H1 (cell line): ENCODE measurements around the gene PHLDA3. TPM values are rescaled to one million over a fixed set of nuclear protein-coding genes. Genes with fewer than 3 reads are reported as not detected.

ENCODE experiments used
- CTCF ChIA-PET: fragments of 300-600 bp; sonication (Branson Sonifier 250); formaldehyde crosslinking; loops from one replicate; lab custom pipeline; 2021; ENCODE audit not compliant: partially characterized antibody; lab: Charles Lee
- POLR2A ChIA-PET: fragments of 300-600 bp; sonication (Branson Sonifier 250); formaldehyde crosslinking; loops from one replicate; lab custom pipeline; 2021; ENCODE audit warnings: inconsistent platforms; ENCODE audit not compliant: partially characterized antibody; lab: Charles Lee
- DNase-seq, 2 experiments: peaks; one replicate each; pipeline versions ENCODE4 v3.0.0 to v3.0.0-alpha.2; 2010 to 2022; ENCODE audit warnings: low spot score in 2 of 2, low read depth in 1 of 2, mixed read lengths in 1 of 2
- FAIRE-seq: peaks from 2 replicates; lab custom pipeline; 2011; peaks lifted over from hg19 to GRCh38; lab: Jason Lieb, UNC
- H2AFZ ChIP-seq: 2 replicates; pipeline ENCODE4 v1.8.1; 2012; ENCODE audit warnings: low read length, inconsistent platforms
- H2AK5ac ChIP-seq: 2 replicates; pipeline ENCODE4 v1.6.1; 2013; ENCODE audit warnings: low read depth, low read length
- H2BK120ac ChIP-seq: replicated peaks from 2 replicates; pipeline ENCODE3; 2013; ENCODE audit warnings: low read depth, low read length, inconsistent platforms
- H2BK12ac ChIP-seq: 2 replicates; pipeline ENCODE4 v1.6.1; 2013; ENCODE audit warnings: low read depth, low read length
- H2BK15ac ChIP-seq: 2 replicates; pipeline ENCODE4 v1.6.1; 2013; ENCODE audit warnings: low read length
- H2BK20ac ChIP-seq: 2 replicates; pipeline ENCODE4 v1.6.1; 2013; ENCODE audit warnings: low read length
- H2BK5ac ChIP-seq: 2 replicates; pipeline ENCODE4 v1.6.1; 2013; ENCODE audit warnings: low read depth, low read length
- H3K14ac ChIP-seq: 2 replicates; pipeline ENCODE4 v1.6.1; 2013; ENCODE audit warnings: inconsistent platforms; ENCODE audit not compliant: insufficient read length
- H3K18ac ChIP-seq: 2 replicates; pipeline ENCODE4 v1.6.1; 2013; ENCODE audit warnings: low read length; ENCODE audit errors: extremely low read depth
- H3K23ac ChIP-seq: 2 replicates; pipeline ENCODE4 v1.6.1; 2013; ENCODE audit warnings: inconsistent platforms; ENCODE audit not compliant: insufficient read length
- H3K23me2 ChIP-seq: 2 replicates; pipeline ENCODE4 v1.6.1; 2013; ENCODE audit warnings: low read depth, low read length
- H3K27ac ChIP-seq: 2 replicates; pipeline ENCODE4 v1.6.1; 2011; ENCODE audit warnings: low read depth, low read length, inconsistent platforms
- H3K27me3 ChIP-seq, 4 experiments: replicated peaks in 1 of 4; 1 replicate in 1 of 4; 2 replicates in 3 of 4; pipeline versions ENCODE4 v1.6.1 to v1.8.1; 2011 to 2013; ENCODE audit warnings: low read length in 3 of 4, mild to moderate bottlenecking in 3 of 4, inconsistent platforms in 2 of 4, mixed read lengths in 2 of 4, moderate library complexity in 1 of 4; ENCODE audit not compliant: control insufficient read depth in 3 of 4, insufficient read depth in 3 of 4; ENCODE audit errors: extremely low read depth in 1 of 4
- H3K36me3 ChIP-seq, 4 experiments: 2 replicates each; pipeline versions ENCODE4 v1.6.1 to v1.8.1; 2011 to 2013; ENCODE audit warnings: mild to moderate bottlenecking in 4 of 4, low read length in 3 of 4, moderate library complexity in 2 of 4, control low read depth in 1 of 4, inconsistent platforms in 1 of 4; ENCODE audit not compliant: insufficient read depth in 4 of 4, control insufficient read depth in 2 of 4
- H3K4ac ChIP-seq: replicated peaks from 2 replicates; pipeline ENCODE3; 2013; ENCODE audit warnings: low read length, low read depth, mixed read lengths, inconsistent platforms; ENCODE audit not compliant: insufficient read length
- H3K4me1 ChIP-seq, 4 experiments: replicated peaks in 1 of 4; 1 replicate in 1 of 4; 2 replicates in 3 of 4; pipeline versions ENCODE4 v1.6.1 to v1.8.1; 2011 to 2013; ENCODE audit warnings: low read length in 3 of 4, inconsistent platforms in 2 of 4, mixed read lengths in 1 of 4; ENCODE audit not compliant: insufficient read depth in 4 of 4, control insufficient read depth in 3 of 4
- H3K4me2 ChIP-seq, 2 experiments: 2 replicates each; pipeline versions ENCODE4 v1.6.1 to v1.8.1; 2011 to 2013; ENCODE audit warnings: low read depth in 2 of 2, low read length in 2 of 2, control low read depth in 1 of 2, inconsistent platforms in 1 of 2, mild to moderate bottlenecking in 1 of 2; ENCODE audit not compliant: insufficient read depth in 1 of 2
- H3K4me3 ChIP-seq, 4 experiments: fragments of 200-600, 300-600 bp in 1 of 4; sonication (generic), shearing (Covaris generic), sonication (Bioruptor Twin) in 1 of 4; 2 replicates each; pipeline versions ENCODE4 v1.5.1 to v1.8.1; 2011 to 2016; ENCODE audit warnings: low read length in 4 of 4, low read depth in 3 of 4, control low read depth in 2 of 4, inconsistent platforms in 2 of 4, mild to moderate bottlenecking in 2 of 4, mixed read lengths in 1 of 4, moderate library complexity in 1 of 4; ENCODE audit not compliant: insufficient read depth in 2 of 4; ENCODE audit errors: extremely low read depth in 1 of 4
- H3K56ac ChIP-seq: replicated peaks from 2 replicates; pipeline ENCODE3; 2013; ENCODE audit warnings: low read depth, mild to moderate bottlenecking, mixed read lengths, low read length, inconsistent platforms; ENCODE audit not compliant: insufficient read length
- H3K79me1 ChIP-seq: 2 replicates; pipeline ENCODE4 v1.6.1; 2013; ENCODE audit warnings: low read depth, low read length, control low read depth
- H3K79me2 ChIP-seq, 2 experiments: 2 replicates each; pipeline versions ENCODE4 v1.6.1 to v1.8.1; 2012 to 2013; ENCODE audit warnings: low read length in 2 of 2, mild to moderate bottlenecking in 2 of 2, inconsistent platforms in 1 of 2; ENCODE audit not compliant: insufficient read depth in 2 of 2, control insufficient read depth in 1 of 2
- H3K9ac ChIP-seq, 4 experiments: replicated peaks in 1 of 4; 1 replicate in 1 of 4; 2 replicates in 3 of 4; pipeline versions ENCODE4 v1.6.1 to v1.8.1; 2011 to 2013; ENCODE audit warnings: low read depth in 3 of 4, low read length in 3 of 4, control low read depth in 2 of 4, mild to moderate bottlenecking in 2 of 4, moderate library complexity in 2 of 4, inconsistent platforms in 1 of 4; ENCODE audit errors: extremely low read depth in 1 of 4
- H3K9me3 ChIP-seq, 2 experiments: 2 replicates each; pipeline versions ENCODE4 v1.6.1 to v1.8.1; 2012 to 2013; ENCODE audit warnings: mild to moderate bottlenecking in 2 of 2, moderate library complexity in 2 of 2, control low read depth in 1 of 2, inconsistent platforms in 1 of 2, low read depth in 1 of 2, low read length in 1 of 2, mixed read lengths in 1 of 2; ENCODE audit not compliant: insufficient read depth in 2 of 2
- H4K20me1 ChIP-seq, 2 experiments: replicated peaks in 1 of 2; 2 replicates each; pipeline versions ENCODE3 to v1.8.1; 2011 to 2013; ENCODE audit warnings: inconsistent platforms in 2 of 2, low read length in 2 of 2, mild to moderate bottlenecking in 1 of 2; ENCODE audit not compliant: insufficient read depth in 2 of 2, control insufficient read depth in 1 of 2
- H4K5ac ChIP-seq: 2 replicates; pipeline ENCODE4 v1.6.1; 2013; ENCODE audit warnings: low read length, low read depth, mixed read lengths, inconsistent platforms; ENCODE audit not compliant: insufficient read length
- H4K8ac ChIP-seq: 2 replicates; pipeline ENCODE4 v1.8.0; 2013; ENCODE audit warnings: mild to moderate bottlenecking, moderate library complexity, low read length, inconsistent platforms; ENCODE audit not compliant: insufficient read depth; ENCODE audit errors: extremely low read depth
- H4K91ac ChIP-seq: replicated peaks from 2 replicates; pipeline ENCODE3; 2013; ENCODE audit warnings: low read length, mixed read lengths, inconsistent platforms; ENCODE audit not compliant: insufficient read length
- BRCA1 ChIP-seq: IDR thresholded peaks from 2 replicates; pipeline ENCODE4 v1.6.1; 2012; ENCODE audit warnings: low read depth, low read length, improper control_type of control experiment
- CREB1 ChIP-seq: IDR thresholded peaks from 2 replicates; pipeline ENCODE4 v1.6.1; 2012; ENCODE audit warnings: inconsistent platforms
- FOSL1 ChIP-seq: IDR thresholded peaks from 2 replicates; pipeline ENCODE4 v1.6.1; 2011; ENCODE audit warnings: mild to moderate bottlenecking, low read depth, low read length, moderate library complexity; ENCODE audit not compliant: insufficient read depth
- JUN ChIP-seq: IDR thresholded peaks from 2 replicates; pipeline ENCODE4 v1.6.1; 2011; ENCODE audit warnings: low read depth, mild to moderate bottlenecking, improper control_type of control experiment, low read length
- JUND ChIP-seq: IDR thresholded peaks from 2 replicates; pipeline ENCODE4 v1.6.1; 2011; ENCODE audit warnings: mild to moderate bottlenecking, improper control_type of control experiment, low read length
- MAFK ChIP-seq: IDR thresholded peaks from 2 replicates; pipeline ENCODE4 v1.6.1; 2012; ENCODE audit warnings: low read depth, mild to moderate bottlenecking, improper control_type of control experiment, low read length
- POLR2A ChIP-seq, 2 experiments: IDR thresholded peaks; 1 replicate in 1 of 2; 2 replicates in 1 of 2; pipeline ENCODE4 v1.6.1; 2011; ENCODE audit warnings: low read depth in 2 of 2, low read length in 2 of 2, mild to moderate bottlenecking in 2 of 2; ENCODE audit errors: control extremely low read depth in 1 of 2
- POLR2AphosphoS5 ChIP-seq: IDR thresholded peaks from 2 replicates; pipeline ENCODE4 v1.6.1; 2011; ENCODE audit warnings: low read depth, low read length
- POU5F1 ChIP-seq: IDR thresholded peaks from 2 replicates; pipeline ENCODE4 v1.6.1; 2011; ENCODE audit warnings: low read depth, mild to moderate bottlenecking, low read length, moderate library complexity
- TAF1 ChIP-seq: IDR thresholded peaks from 2 replicates; pipeline ENCODE4 v1.6.1; 2011; ENCODE audit warnings: mild to moderate bottlenecking, low read depth, low read length
- TBP ChIP-seq: IDR thresholded peaks from 2 replicates; pipeline ENCODE4 v1.6.1; 2011; ENCODE audit warnings: low read depth, low read length, improper control_type of control experiment
- WGBS, 2 experiments: shearing (Covaris generic) in 1 of 2; methylation state at CpG; one replicate each; pipeline versions ENCODE4 v1.1.6 to v1.1.7; 2013 to 2015; ENCODE audit warnings: low lambda C conversion rate in 2 of 2, mixed read lengths in 2 of 2, inconsistent platforms in 1 of 2, low coverage in 1 of 2, missing lambda C conversion rate in 1 of 2; ENCODE audit not compliant: insufficient replicate concordance in 2 of 2, insufficient coverage in 1 of 2, insufficient read length in 1 of 2; ENCODE audit errors: extremely low coverage in 1 of 2, missing lambda C conversion rate in 1 of 2; 5-methylcytosine and 5-hydroxymethylcytosine counted together
- polyA plus RNA-seq, 7 experiments: library from polyadenylated mRNA; depleted of rRNA in 3 of 7; stranded (reverse) in 5 of 7; unstranded in 2 of 7; fragments of >200 nt in 5 of 7; fragments of 200-250 nt in 2 of 7; gene quantifications; 1 replicate in 5 of 7; 2 replicates in 1 of 7; 4 replicates in 1 of 7; pipeline versions ENCODE4 v1.2.1 to v1.2.3, GENCODE V29; 2011 to 2013; ENCODE audit warnings: missing spikeins in 2 of 7, mixed read lengths in 2 of 7
- total RNA-seq: library from RNA; stranded (reverse); fragmentation: NEBNext Ultra II Directional; extraction: Animal tissue kit (Norgen Biotek cat#: 25700); gene quantifications from 2 replicates; pipeline ENCODE4 v1.2.1, GENCODE V29; 2021
- TF ChIP-seq, protein P1 (sequence below): IDR thresholded peaks from 2 replicates; pipeline ENCODE4 v1.6.1; 2012; ENCODE audit warnings: inconsistent platforms

Gene PHLDA3
- total and polyA plus RNA-seq, 2 of the 8 experiments (the other 6 are each of a cell fraction or from before 2014, with no cell fraction given): 25.5 to 27.5 TPM

DNA sequence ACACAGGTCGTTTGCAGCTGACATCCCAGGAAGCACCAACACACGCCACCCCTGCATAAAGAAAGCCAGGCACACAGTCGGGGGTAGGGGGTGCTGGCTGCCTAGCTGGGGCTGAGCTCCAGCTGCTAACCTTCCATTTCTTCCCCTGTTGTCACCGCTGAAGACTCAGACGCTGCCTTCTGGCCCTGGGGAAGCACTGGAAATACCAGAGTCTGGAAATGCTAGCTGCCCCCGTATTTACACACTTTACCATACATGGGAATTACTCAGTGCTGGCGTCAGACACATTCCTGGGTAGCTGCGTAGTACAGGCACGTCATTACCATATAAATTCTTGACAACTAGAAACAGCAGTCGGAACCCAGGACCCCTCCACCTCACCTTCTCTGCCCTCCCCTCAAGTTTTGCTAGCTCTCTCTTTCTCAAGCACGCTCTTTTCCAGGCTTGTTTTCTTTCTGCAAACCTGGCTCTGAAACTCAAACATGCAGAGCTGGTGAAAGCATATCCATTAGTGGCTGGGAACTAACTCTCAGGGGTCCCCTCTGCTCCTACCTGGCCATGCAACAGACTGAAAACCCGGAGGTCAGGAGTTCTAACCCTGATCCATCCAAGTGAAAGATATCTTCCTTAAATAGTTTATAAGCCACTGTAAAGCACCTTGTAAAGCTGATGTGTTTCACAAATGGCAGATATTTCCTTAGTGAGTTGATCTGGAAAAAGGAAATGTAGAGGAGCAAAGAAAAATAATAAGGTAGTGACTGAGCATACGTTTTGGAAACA, 34.6 kb upstream of the PHLDA3 start:
- Histone ChIP-seq H3K56ac (no peak overlapping the region), H4K20me1 (no peaks in the 10 kb centered on the region), H2AFZ (0 out of 2 replicates have a peak overlapping the region, but pooled peaks have one; percentile 18), H3K4me1 (peaks cover 13 to 34% (median 25%) of the 10 kb centered on the region in 4 experiments), H3K4me3 (peak overlapping the region in 2 of 4 experiments; percentile 14 to 20; a peak in 3 of 8 replicates), H4K91ac (no peak overlapping the region), H3K4ac (no peak overlapping the region), H3K23me2 (peaks cover 8% of the 10 kb centered on the region), H2BK15ac (0 out of 2 replicates have a peak overlapping the region, but pooled peaks have one; percentile 40), H3K18ac (no peak overlapping the region; the same call in 1 of the 2 replicates), H3K9ac (peak overlapping the region in 1 of 4 experiments; percentile 58; a peak in 2 of 7 replicates), H3K79me2 (no peaks in the 10 kb centered on the region), H2BK120ac (no peak overlapping the region), H3K27ac (peak overlapping the region; percentile 39; the same call in 1 of the 2 replicates), H3K23ac (no peak overlapping the region), H4K5ac (no peak overlapping the region), H4K8ac (peak overlapping the region; percentile 73; the same call in 1 of the 2 replicates), H3K36me3 (no peaks in the 10 kb centered on the region), H2AK5ac (no peak overlapping the region; the same call in 1 of the 2 replicates), H3K79me1 (no peaks in the 10 kb centered on the region), H3K27me3 (peaks cover 3 to 29% (median 20%) of the 10 kb centered on the region in 4 experiments), H3K4me2 (peak overlapping the region; percentile 52 to 68), H2BK12ac (peak overlapping the region; percentile 41; the same call in 1 of the 2 replicates), H2BK5ac (peak overlapping the region; percentile 46), H3K9me3 (no peaks in the 10 kb centered on the region), H3K14ac (no peak overlapping the region), H2BK20ac (0 out of 2 replicates have a peak overlapping the region, but pooled peaks have one; percentile 44)
- WGBS, 2 experiments: 25% methylated on average over 13 of the region's 13 CpGs; no CpG with 5 or more reads in 1 of the 2 experiments
- peak in 1 of 2 experiments; percentile 54 for DNase-seq
- CTCF ChIA-PET: interaction anchor here (0.6 to 27.5 kb wide), 10 partner anchors 8 to 1565 kb away, joined by 3 to 929 read pairs (median 4); partner anchors contain the start of gene NAV1
- FAIRE-seq: no peak
- POLR2A ChIA-PET: interaction anchor here (1.3 to 6.9 kb wide), 7 partner anchors 9 to 127 kb away, joined by 3 to 52 read pairs (median 4); no protein-coding TSS in a partner anchor
- no peak for TF ChIP-seq POU5F1
- TF ChIP-seq CREB1: peak; percentile 83
- TF ChIP-seq JUND: peak; percentile 53; the same call in 1 of the 2 replicates
- no peak for TF ChIP-seq BRCA1
- peak; percentile 32; the same call in 1 of the 2 replicates for TF ChIP-seq POLR2AphosphoS5
- TF ChIP-seq FOSL1: no peak
- no peak for TF ChIP-seq MAFK
- TF ChIP-seq POLR2A (IDR thresholded peaks at IDR 0.05; ENCODE audit: control extremely low read depth in 1 of 2, low read depth in 2 of 2, low read length in 2 of 2): peak in 1 of 2 experiments; percentile 69; a peak in 1 of 3 replicates
- TF ChIP-seq TAF1: peak; percentile 58
- TF ChIP-seq JUN: peak; percentile 83
- TF ChIP-seq, protein P1, sequence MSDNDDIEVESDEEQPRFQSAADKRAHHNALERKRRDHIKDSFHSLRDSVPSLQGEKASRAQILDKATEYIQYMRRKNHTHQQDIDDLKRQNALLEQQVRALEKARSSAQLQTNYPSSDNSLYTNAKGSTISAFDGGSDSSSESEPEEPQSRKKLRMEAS: no peak
- TF ChIP-seq TBP: peak; percentile 64; the same call in 1 of the 2 replicates
